K562 (cell line): ENCODE data around the gene IP6K3.

Source experiments
- CHD1 ChIP-seq: fragments of 200-600 bp; sonication (generic); IDR thresholded peaks from one replicate; pipeline ENCODE4 v1.6.1; 2012; ENCODE audit warnings: mild to moderate bottlenecking, moderate library complexity, low read length, inconsistent platforms
- ETV6 ChIP-seq, 3 experiments: fragments of 150-350 bp in 1 of 3; sonication (generic) in 1 of 3; formaldehyde crosslinking in 1 of 3; IDR thresholded peaks; 2 replicates each; pipeline versions ENCODE4 v1.6.1 to v1.8.0; 2014 to 2022; ENCODE audit warnings: borderline replicate concordance in 2 of 3, low read depth in 2 of 3, antibody characterized with exemption in 1 of 3, low read length in 1 of 3, mild to moderate bottlenecking in 1 of 3, missing genetic modification reagents in 1 of 3
- KDM2B ChIP-seq: fragments of 250-450 bp; sonication (Bioruptor Pico); IDR thresholded peaks from 2 replicates; pipeline ENCODE4 v1.8.0; 2021; ENCODE audit warnings: mild to moderate bottlenecking, moderate library complexity
- NCOA2 ChIP-seq, 2 experiments: fragments of 450-650 bp; IDR thresholded peaks; 2 replicates each; pipeline ENCODE4 v1.6.1; 2018; ENCODE audit warnings: mild to moderate bottlenecking in 2 of 2, moderate library complexity in 1 of 2; ENCODE audit not compliant: partially characterized antibody in 2 of 2
- SIRT6 ChIP-seq: IDR thresholded peaks from one replicate; pipeline ENCODE4 v1.6.1; 2012; ENCODE audit warnings: low read depth, mild to moderate bottlenecking, control low read depth, inconsistent platforms, low read length, moderate library complexity
- SMAD1 ChIP-seq: fragments of 150-350 bp; IDR thresholded peaks from 2 replicates; pipeline ENCODE4 v1.6.1; 2014; ENCODE audit warnings: low read length, low read depth; ENCODE audit not compliant: partially characterized antibody
- TCF7L2 ChIP-seq: fragments of 150-350 bp; IDR thresholded peaks from 2 replicates; pipeline ENCODE4 v1.6.1; 2016; ENCODE audit warnings: low read depth, mild to moderate bottlenecking, low read length, moderate library complexity
- ZBTB34 ChIP-seq: fragments of 250-450 bp; sonication (Bioruptor Pico); IDR thresholded peaks from 2 replicates; pipeline ENCODE4 v1.8.0; 2021; ENCODE audit warnings: mild to moderate bottlenecking, moderate library complexity
- ZNF778 ChIP-seq: fragments of 450-650 bp; formaldehyde crosslinking; IDR thresholded peaks from 2 replicates; pipeline ENCODE4 v1.4.0; 2020; ENCODE audit warnings: mild to moderate bottlenecking, moderate library complexity
- TF ChIP-seq, protein P1 (sequence below), 3 experiments: IDR thresholded peaks in 2 of 3; conservative IDR thresholded peaks in 1 of 3; 2 replicates each; pipeline ENCODE4 v1.5.1; 2011 to 2012; ENCODE audit warnings: low read length in 3 of 3, mild to moderate bottlenecking in 3 of 3, control low read depth in 2 of 3, improper control_type of control experiment in 1 of 3, inconsistent platforms in 1 of 3, low read depth in 1 of 3, mixed read lengths in 1 of 3, moderate library complexity in 1 of 3; ENCODE audit not compliant: insufficient read depth in 2 of 3

DNA sequence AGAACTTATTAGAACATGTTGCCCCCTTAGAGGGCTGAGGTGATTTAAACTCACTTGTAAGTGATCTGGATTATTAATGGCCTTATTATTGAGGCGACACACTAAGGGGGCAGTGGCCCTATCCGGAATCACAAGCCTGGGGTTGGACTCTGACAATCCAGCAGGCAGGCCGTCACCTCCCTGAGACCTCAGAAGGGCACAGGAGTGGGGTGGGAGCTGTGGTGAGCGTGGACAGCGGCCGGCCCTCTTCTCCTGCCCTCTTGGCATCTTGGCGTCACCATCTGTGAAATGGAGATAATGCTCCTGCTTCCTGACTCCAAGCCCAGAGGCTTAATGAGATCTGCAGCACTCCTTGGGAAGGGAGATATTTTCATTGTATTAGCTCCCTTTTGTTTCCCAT, 19.6 kb downstream of the IP6K3 start:
- TF ChIP-seq ETV6 (IDR thresholded peaks at IDR 0.05; ENCODE audit: borderline replicate concordance in 1 of 2, low read depth in 2 of 2, low read length in 1 of 2) = no peak
- no peak for TF ChIP-seq ETV6 (CRISPR knock-in tag; IDR thresholded peaks at IDR 0.05; ENCODE audit: borderline replicate concordance)
- TF ChIP-seq KDM2B (CRISPR knock-in tag) = no peak
- no peak for TF ChIP-seq ZNF778
- TF ChIP-seq, protein P1, sequence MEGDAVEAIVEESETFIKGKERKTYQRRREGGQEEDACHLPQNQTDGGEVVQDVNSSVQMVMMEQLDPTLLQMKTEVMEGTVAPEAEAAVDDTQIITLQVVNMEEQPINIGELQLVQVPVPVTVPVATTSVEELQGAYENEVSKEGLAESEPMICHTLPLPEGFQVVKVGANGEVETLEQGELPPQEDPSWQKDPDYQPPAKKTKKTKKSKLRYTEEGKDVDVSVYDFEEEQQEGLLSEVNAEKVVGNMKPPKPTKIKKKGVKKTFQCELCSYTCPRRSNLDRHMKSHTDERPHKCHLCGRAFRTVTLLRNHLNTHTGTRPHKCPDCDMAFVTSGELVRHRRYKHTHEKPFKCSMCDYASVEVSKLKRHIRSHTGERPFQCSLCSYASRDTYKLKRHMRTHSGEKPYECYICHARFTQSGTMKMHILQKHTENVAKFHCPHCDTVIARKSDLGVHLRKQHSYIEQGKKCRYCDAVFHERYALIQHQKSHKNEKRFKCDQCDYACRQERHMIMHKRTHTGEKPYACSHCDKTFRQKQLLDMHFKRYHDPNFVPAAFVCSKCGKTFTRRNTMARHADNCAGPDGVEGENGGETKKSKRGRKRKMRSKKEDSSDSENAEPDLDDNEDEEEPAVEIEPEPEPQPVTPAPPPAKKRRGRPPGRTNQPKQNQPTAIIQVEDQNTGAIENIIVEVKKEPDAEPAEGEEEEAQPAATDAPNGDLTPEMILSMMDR (IDR thresholded peaks at IDR 0.05 in 2 of 3, conservative IDR thresholded peaks at IDR 0.05 in 1 of 3; ENCODE audit: insufficient read depth in 2 of 3, low read depth in 1 of 3, low read length in 3 of 3) = no peak
- no peak for TF ChIP-seq NCOA2 (IDR thresholded peaks at IDR 0.05; ENCODE audit: partially characterized antibody in 2 of 2)
- TF ChIP-seq ZBTB34 (CRISPR knock-in tag) = no peak
- TF ChIP-seq CHD1 = no peak
- no peak for TF ChIP-seq TCF7L2
- no peak for TF ChIP-seq SIRT6
- TF ChIP-seq SMAD1 = no peak
